Breast epithelium (tissue), 3 donors: ENCODE data around the gene TPD52L2.

Source experiments
- POLR2A ChIP-seq: fragments of 450-650 bp; IDR thresholded peaks from one replicate; pipeline ENCODE4 v1.6.1; 2016; ENCODE audit warnings: antibody characterized with exemption, mild to moderate bottlenecking, moderate library complexity
- TF ChIP-seq, protein P1 (sequence below), 3 donors: fragments of 450-650 bp; IDR thresholded peaks; one replicate each; pipeline ENCODE4 v1.5.1; 2016 to 2017; ENCODE audit warnings: antibody characterized with exemption in 3 of 3, mild to moderate bottlenecking in 3 of 3, moderate library complexity in 3 of 3

DNA sequence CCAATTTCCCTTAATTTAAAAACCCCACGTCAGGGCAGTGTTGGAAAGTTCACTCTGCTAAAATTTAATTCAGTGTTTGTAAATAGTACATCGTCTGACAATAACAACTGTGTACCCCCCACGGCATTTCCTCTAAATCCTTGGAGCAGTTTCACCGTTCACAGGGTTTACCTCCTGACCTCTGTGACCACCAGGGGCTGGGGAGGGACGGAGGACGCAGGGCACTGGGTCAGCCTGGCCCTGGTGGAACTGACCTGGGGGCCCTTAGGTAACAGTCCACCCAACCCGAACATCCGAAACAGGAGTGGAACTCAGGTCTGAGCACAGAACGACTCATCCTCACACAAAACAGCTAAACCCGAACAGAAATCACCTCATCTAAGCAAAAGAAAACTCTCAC lies 36.1 kb upstream of the TPD52L2 start:
- TF ChIP-seq, protein P1, sequence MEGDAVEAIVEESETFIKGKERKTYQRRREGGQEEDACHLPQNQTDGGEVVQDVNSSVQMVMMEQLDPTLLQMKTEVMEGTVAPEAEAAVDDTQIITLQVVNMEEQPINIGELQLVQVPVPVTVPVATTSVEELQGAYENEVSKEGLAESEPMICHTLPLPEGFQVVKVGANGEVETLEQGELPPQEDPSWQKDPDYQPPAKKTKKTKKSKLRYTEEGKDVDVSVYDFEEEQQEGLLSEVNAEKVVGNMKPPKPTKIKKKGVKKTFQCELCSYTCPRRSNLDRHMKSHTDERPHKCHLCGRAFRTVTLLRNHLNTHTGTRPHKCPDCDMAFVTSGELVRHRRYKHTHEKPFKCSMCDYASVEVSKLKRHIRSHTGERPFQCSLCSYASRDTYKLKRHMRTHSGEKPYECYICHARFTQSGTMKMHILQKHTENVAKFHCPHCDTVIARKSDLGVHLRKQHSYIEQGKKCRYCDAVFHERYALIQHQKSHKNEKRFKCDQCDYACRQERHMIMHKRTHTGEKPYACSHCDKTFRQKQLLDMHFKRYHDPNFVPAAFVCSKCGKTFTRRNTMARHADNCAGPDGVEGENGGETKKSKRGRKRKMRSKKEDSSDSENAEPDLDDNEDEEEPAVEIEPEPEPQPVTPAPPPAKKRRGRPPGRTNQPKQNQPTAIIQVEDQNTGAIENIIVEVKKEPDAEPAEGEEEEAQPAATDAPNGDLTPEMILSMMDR (IDR thresholded peaks at IDR 0.05), result no peak
- no peak for TF ChIP-seq POLR2A
